Effector memory CD8-positive, alpha-beta T cell (primary cell): ENCODE data around the gene MED12L.

Source experiments
- ATAC-seq: fragments of 150-1000 bp; cut with Tn5 transposase; replicated peaks from 2 replicates; pipeline ENCODE4 v1.10.0; 2021; ENCODE audit warnings: mild to moderate bottlenecking, moderate library complexity
- DNase-seq, 3 experiments: peaks; one replicate each; pipeline ENCODE4 v3.0.0; 2021
- H3K27ac Mint-ChIP-seq, 2 donors: one replicate each; pipeline ENCODE4 v1.8.0; 2022; ENCODE audit warnings: mild to moderate bottlenecking in 2 of 2, mixed read lengths in 2 of 2, moderate library complexity in 2 of 2
- H3K27me3 Mint-ChIP-seq, 2 donors: one replicate each; pipeline ENCODE4 v1.8.0; 2022; ENCODE audit warnings: mixed read lengths in 2 of 2
- H3K36me3 Mint-ChIP-seq: one replicate; pipeline ENCODE4 v1.8.0; 2022; ENCODE audit warnings: mild to moderate bottlenecking, moderate library complexity, mixed read lengths; ENCODE audit not compliant: insufficient read depth
- H3K4me1 Mint-ChIP-seq, 2 donors: one replicate each; pipeline ENCODE4 v1.8.0; 2022; ENCODE audit warnings: low read depth in 2 of 2, mixed read lengths in 2 of 2
- H3K4me3 Mint-ChIP-seq, 2 donors: one replicate each; pipeline ENCODE4 v1.8.0; 2022; ENCODE audit warnings: mild to moderate bottlenecking in 2 of 2, mixed read lengths in 2 of 2, moderate library complexity in 2 of 2
- H3K9me3 Mint-ChIP-seq, 2 donors: one replicate each; pipeline ENCODE4 v1.8.0; 2022; ENCODE audit warnings: mixed read lengths in 2 of 2

MED12L gene

GRCh38 chr3:151133175-151133574, 47.7 kb downstream of the MED12L start:
- no peaks in the 10 kb centered on the region for H3K36me3 Mint-ChIP-seq
- ATAC-seq = no peak
- H3K4me3 Mint-ChIP-seq = no peak overlapping the region
- peaks cover 7 to 19% of the 10 kb centered on the region in 2 donors for H3K27me3 Mint-ChIP-seq
- H3K4me1 Mint-ChIP-seq = peaks cover 9 to 11% of the 10 kb centered on the region in 2 donors
- H3K9me3 Mint-ChIP-seq = no peaks in the 10 kb centered on the region
- DNase-seq = no peak
- no peak overlapping the region for H3K27ac Mint-ChIP-seq

DNA sequence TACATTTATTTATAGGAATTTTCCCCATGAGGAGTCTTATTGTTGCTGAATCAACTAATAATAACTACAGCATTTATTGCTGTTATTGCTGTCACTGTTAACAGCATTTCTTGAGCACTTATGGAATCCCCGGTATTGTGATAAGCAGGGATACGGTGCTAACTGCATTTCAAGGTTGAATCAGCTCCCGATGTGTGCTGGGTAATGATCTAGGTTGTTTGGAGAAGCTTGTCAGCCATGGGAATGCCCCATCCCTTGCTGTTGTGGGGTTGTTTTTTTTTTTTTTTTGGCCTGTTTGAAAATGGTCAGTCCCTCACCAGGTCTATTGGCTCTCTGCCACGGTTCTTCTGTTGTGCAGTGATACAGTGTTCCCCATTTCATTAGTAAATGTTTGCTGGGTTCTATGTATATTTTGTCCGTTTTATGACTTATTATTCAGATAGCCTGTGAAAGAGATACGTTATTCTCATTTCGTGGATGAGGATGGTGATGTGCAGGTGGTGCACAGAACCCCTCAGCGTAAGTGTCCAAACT, 48.5 kb downstream of the MED12L start:
- ATAC-seq (no peak), DNase-seq (no peak)
- Mint-ChIP-seq H3K4me3 (no peak overlapping the region), H3K36me3 (no peaks in the 10 kb centered on the region), H3K27me3 (peaks cover 7 to 13% of the 10 kb centered on the region in 2 donors), H3K27ac (no peak overlapping the region), H3K4me1 (peaks cover 9 to 11% of the 10 kb centered on the region in 2 donors), H3K9me3 (no peaks in the 10 kb centered on the region)

DNA sequence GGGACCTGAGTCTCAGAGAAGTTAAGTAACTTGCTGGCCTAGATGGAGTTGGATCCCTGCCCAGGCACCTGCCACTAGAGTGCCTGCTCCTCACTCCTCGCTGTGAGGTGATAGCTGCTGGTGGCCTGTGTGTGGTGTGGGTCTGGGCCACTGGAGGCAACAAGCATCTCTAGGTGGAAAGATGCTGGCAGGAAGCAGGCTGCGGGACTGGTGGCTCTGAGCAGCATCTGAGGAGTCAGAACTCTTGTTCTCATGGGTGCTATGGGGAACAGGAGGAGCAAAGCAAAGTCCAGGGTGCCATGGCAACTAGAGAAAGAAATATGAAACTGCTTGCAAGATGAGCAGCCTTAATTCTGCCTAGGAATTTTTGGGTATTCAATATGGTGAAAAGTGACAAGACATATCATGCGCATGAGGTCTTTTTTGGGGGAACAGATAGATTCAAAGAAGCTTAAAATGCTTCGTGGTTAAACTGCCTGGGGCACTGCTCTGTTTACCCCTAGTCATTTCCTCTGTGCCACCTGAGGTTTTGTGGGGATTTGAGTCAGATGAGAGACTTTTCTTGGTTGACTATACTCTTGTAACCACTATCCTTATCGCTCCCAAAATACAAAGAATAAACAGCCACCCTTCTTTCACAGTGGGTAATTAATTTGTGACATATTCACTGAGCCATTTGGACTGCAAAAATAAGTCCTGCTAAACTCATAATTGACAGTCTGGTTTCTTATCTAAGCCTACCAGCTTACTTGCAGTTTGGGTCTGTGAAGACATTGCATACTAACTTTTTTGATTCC, 50.3 kb downstream of the MED12L start:
- H3K4me1 Mint-ChIP-seq = peaks cover 9 to 11% of the 10 kb centered on the region in 2 donors
- ATAC-seq = peak; percentile 85
- peak; percentile 14 to 35 (median 33) for DNase-seq
- no peaks in the 10 kb centered on the region for H3K36me3 Mint-ChIP-seq
- peak overlapping the region; percentile 11 to 59 for H3K4me3 Mint-ChIP-seq
- no peaks in the 10 kb centered on the region for H3K9me3 Mint-ChIP-seq
- H3K27me3 Mint-ChIP-seq = peaks cover 7 to 13% of the 10 kb centered on the region in 2 donors
- H3K27ac Mint-ChIP-seq = peak overlapping the region in 1 of 2 donors; percentile 61

GRCh38 chr3:151142929-151143328, 57.5 kb downstream of the MED12L start:
- H3K27me3 Mint-ChIP-seq = peaks cover 18 to 24% of the 10 kb centered on the region in 2 donors
- no peaks in the 10 kb centered on the region for H3K4me1 Mint-ChIP-seq
- no peaks in the 10 kb centered on the region for H3K36me3 Mint-ChIP-seq
- no peak for DNase-seq
- H3K27ac Mint-ChIP-seq = no peak overlapping the region
- no peak overlapping the region for H3K4me3 Mint-ChIP-seq
- H3K9me3 Mint-ChIP-seq = no peaks in the 10 kb centered on the region
- ATAC-seq = no peak

GRCh38 chr3:151144016-151144415, 58.6 kb downstream of the MED12L start:
- ATAC-seq (no peak), DNase-seq (no peak)
- Mint-ChIP-seq H3K27ac (no peak overlapping the region), H3K4me3 (no peak overlapping the region), H3K4me1 (no peaks in the 10 kb centered on the region), H3K9me3 (no peaks in the 10 kb centered on the region), H3K27me3 (peaks cover 18 to 24% of the 10 kb centered on the region in 2 donors), H3K36me3 (no peaks in the 10 kb centered on the region)

DNA sequence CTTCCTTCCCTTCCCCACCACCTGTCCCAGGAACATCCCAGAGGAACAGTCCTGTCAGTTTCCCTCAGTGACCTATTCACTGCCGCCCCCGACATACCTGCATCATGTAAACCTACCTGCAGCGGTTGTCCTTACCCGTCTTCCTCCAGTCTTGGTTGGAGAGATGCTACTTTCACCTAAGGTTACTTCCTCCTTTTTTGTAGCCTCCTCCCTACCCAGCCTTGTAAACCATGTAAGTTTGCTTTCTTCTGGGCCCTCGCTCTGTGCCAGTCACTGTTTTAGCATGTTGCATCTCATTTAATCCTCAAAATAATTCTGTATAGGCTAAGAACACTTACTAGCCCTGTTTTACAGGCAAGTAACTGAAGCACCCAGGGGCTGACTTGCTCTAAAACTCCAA, 59.3 kb downstream of the MED12L start:
- H3K27me3 Mint-ChIP-seq = peaks cover 18 to 24% of the 10 kb centered on the region in 2 donors

GRCh38 chr3:151145713-151146070, 60.2 kb downstream of the MED12L start:
- DNase-seq = no peak
- no peak overlapping the region for H3K27ac Mint-ChIP-seq
- H3K4me1 Mint-ChIP-seq = no peaks in the 10 kb centered on the region
- no peaks in the 10 kb centered on the region for H3K9me3 Mint-ChIP-seq
- no peak overlapping the region for H3K4me3 Mint-ChIP-seq
- peaks cover 18 to 24% of the 10 kb centered on the region in 2 donors for H3K27me3 Mint-ChIP-seq
- no peak for ATAC-seq
- H3K36me3 Mint-ChIP-seq = no peaks in the 10 kb centered on the region

More for the DNA sequence above, 59.3 kb downstream of the MED12L start:
- ATAC-seq (no peak), DNase-seq (no peak)
- H3K4me1 Mint-ChIP-seq = no peaks in the 10 kb centered on the region
- H3K9me3 Mint-ChIP-seq = no peaks in the 10 kb centered on the region
- H3K27ac Mint-ChIP-seq = no peak overlapping the region
- no peak overlapping the region for H3K4me3 Mint-ChIP-seq
- H3K36me3 Mint-ChIP-seq = no peaks in the 10 kb centered on the region

DNA sequence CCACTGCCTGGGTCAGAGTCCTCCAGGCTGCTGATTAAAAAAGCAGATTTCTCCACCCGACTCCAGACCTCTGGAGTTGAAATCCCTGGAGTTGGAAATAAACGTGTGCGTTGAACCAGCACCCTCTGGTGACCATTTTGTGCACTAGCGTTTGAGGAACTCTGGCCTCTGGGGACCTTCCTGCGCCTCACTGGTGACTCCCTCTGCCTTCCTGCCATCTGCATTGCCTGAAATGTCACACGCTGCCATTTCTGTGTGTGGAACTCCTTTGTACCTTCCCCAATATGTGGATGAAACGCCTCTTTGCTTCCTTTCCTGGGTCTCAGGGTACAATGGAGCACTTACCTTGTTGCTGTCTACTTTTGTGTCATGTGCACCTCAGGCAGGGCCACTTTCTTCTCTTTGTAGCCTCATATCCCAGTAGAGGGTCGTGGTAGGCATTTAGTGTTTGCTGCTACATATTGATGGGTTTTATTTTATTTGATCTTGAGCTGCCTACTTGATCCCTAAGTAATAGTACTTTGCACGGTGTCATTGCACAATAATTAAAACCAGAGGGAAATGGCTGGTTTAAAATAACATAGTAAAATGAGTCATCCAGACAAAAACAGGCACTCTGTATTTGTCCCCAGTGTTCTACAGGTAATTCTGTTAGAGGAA, 60.7 kb downstream of the MED12L start:
- Mint-ChIP-seq H3K36me3 (no peaks in the 10 kb centered on the region), H3K9me3 (no peaks in the 10 kb centered on the region), H3K27ac (no peak overlapping the region), H3K4me1 (no peaks in the 10 kb centered on the region), H3K27me3 (peaks cover 18 to 24% of the 10 kb centered on the region in 2 donors), H3K4me3 (no peak overlapping the region)
- ATAC-seq = peak; percentile 91
- peak; percentile 25 to 38 (median 28) for DNase-seq

DNA sequence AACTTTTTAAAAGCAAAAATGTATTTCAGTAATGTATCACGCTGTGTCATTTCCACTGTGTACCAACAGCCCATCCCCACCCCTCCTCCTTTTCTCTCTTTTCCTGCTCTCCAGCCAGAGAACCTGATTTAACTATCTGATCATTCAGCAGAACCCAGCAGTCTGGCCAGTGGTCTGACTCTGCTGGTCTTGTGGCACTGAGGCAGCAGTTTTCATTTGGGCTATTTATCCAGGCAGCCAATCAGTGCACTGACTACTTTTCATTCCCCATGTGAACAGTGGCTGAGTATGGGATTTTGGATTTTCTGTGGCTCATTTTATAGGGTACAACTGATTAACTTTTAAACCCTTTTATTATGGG, 61.2 kb downstream of the MED12L start:
- no peak overlapping the region for H3K4me3 Mint-ChIP-seq
- no peak for ATAC-seq
- peaks cover 18 to 22% of the 10 kb centered on the region in 2 donors for H3K27me3 Mint-ChIP-seq
- no peak for DNase-seq
- H3K4me1 Mint-ChIP-seq = no peaks in the 10 kb centered on the region
- H3K36me3 Mint-ChIP-seq = no peaks in the 10 kb centered on the region
- H3K9me3 Mint-ChIP-seq = no peaks in the 10 kb centered on the region
- H3K27ac Mint-ChIP-seq = no peak overlapping the region

- Mint-ChIP-seq H3K36me3 (no peaks in the 10 kb centered on the region), H3K9me3 (no peaks in the 10 kb centered on the region), H3K4me1 (no peaks in the 10 kb centered on the region), H3K4me3 (no peak overlapping the region), H3K27me3 (peaks cover 18% of the 10 kb centered on the region in 2 donors), H3K27ac (no peak overlapping the region)
- ATAC-seq = peak; percentile 56
- no peak for DNase-seq
These were observed 61.8 kb downstream of the MED12L start for GRCh38 chr3:151147299-151147698.

GRCh38 chr3:151152455-151153079, 67.1 kb downstream of the MED12L start:
- ATAC-seq (no peak), DNase-seq (no peak)
- Mint-ChIP-seq H3K36me3 (no peaks in the 10 kb centered on the region), H3K4me1 (no peaks in the 10 kb centered on the region), H3K27ac (no peak overlapping the region), H3K9me3 (no peaks in the 10 kb centered on the region), H3K4me3 (no peak overlapping the region), H3K27me3 (peaks cover 12 to 15% of the 10 kb centered on the region in 2 donors)

GRCh38 chr3:151154566-151154965, 69.1 kb downstream of the MED12L start:
- ATAC-seq = no peak
- Mint-ChIP-seq H3K9me3 (no peaks in the 10 kb centered on the region), H3K4me3 (no peak overlapping the region), H3K4me1 (no peaks in the 10 kb centered on the region), H3K27me3 (peaks cover 12 to 20% of the 10 kb centered on the region in 2 donors), H3K36me3 (no peaks in the 10 kb centered on the region), H3K27ac (no peak overlapping the region)
- no peak for DNase-seq

- Mint-ChIP-seq H3K27me3 (peaks cover 15 to 23% of the 10 kb centered on the region in 2 donors), H3K9me3 (no peaks in the 10 kb centered on the region), H3K27ac (no peak overlapping the region), H3K36me3 (no peaks in the 10 kb centered on the region), H3K4me3 (no peak overlapping the region), H3K4me1 (no peaks in the 10 kb centered on the region)
- ATAC-seq = no peak
- DNase-seq = no peak
These were observed 70.1 kb downstream of the MED12L start for GRCh38 chr3:151155409-151156128.
